GM23248 (cell line): Measurements from ENCODE around the gene MAP2. TPM values are rescaled to one million over a fixed set of nuclear protein-coding genes. Genes with fewer than 3 reads are reported as not detected.

ENCODE experiments used
- DNase-seq: peaks from one replicate; pipeline ENCODE4 v3.0.0-alpha.2; 2015
- H2AFZ ChIP-seq: fragments of 200-600 bp; sonication (generic); 2 replicates; pipeline ENCODE4 v1.6.1; 2016; ENCODE audit warnings: antibody characterized with exemption
- H3F3A ChIP-seq: fragments of 200-600 bp; sonication (generic); 2 replicates; pipeline ENCODE4 v1.6.1; 2016; ENCODE audit warnings: mild to moderate bottlenecking, antibody characterized with exemption, mixed run types; ENCODE audit not compliant: insufficient read depth
- H3K27ac ChIP-seq: fragments of 200-600 bp; sonication (generic); 2 replicates; pipeline ENCODE4 v1.5.1; 2016; ENCODE audit warnings: mild to moderate bottlenecking
- H3K27me3 ChIP-seq: fragments of 200-600 bp; sonication (generic); replicated peaks from 2 replicates; pipeline ENCODE4 v1.6.1; 2016; ENCODE audit warnings: mild to moderate bottlenecking; ENCODE audit not compliant: insufficient read depth
- H3K36me3 ChIP-seq: fragments of 200-600 bp; sonication (generic); 2 replicates; pipeline ENCODE4 v1.6.1; 2016; ENCODE audit warnings: low read depth, mild to moderate bottlenecking
- H3K4me1 ChIP-seq: fragments of 200-600 bp; sonication (generic); 2 replicates; pipeline ENCODE4 v1.6.1; 2016; ENCODE audit warnings: mild to moderate bottlenecking; ENCODE audit not compliant: insufficient read depth
- H3K4me2 ChIP-seq: fragments of 200-600 bp; sonication (generic); one replicate; pipeline ENCODE4 v1.6.1; 2016; ENCODE audit warnings: mild to moderate bottlenecking; ENCODE audit not compliant: unreplicated experiment
- H3K4me3 ChIP-seq: fragments of 200-600 bp; sonication (generic); 2 replicates; pipeline ENCODE4 v1.5.1; 2016; ENCODE audit warnings: mild to moderate bottlenecking
- H3K79me2 ChIP-seq: fragments of 200-600 bp; sonication (generic); 2 replicates; pipeline ENCODE4 v1.6.1; 2016; ENCODE audit warnings: mild to moderate bottlenecking; ENCODE audit not compliant: insufficient read depth
- H3K9ac ChIP-seq: fragments of 200-600 bp; sonication (generic); 2 replicates; pipeline ENCODE4 v1.6.1; 2016; ENCODE audit warnings: mild to moderate bottlenecking
- H3K9me2 ChIP-seq: fragments of 200-600 bp; sonication (generic); 2 replicates; pipeline ENCODE4 v1.6.1; 2016; ENCODE audit warnings: mixed run types, mild to moderate bottlenecking, moderate library complexity; ENCODE audit not compliant: insufficient read depth
- H3K9me3 ChIP-seq: fragments of 200-600 bp; sonication (generic); one replicate; pipeline ENCODE4 v1.6.1; 2017; ENCODE audit warnings: low read depth
- H4K20me1 ChIP-seq: fragments of 200-600 bp; sonication (generic); 2 replicates; pipeline ENCODE4 v1.6.0; 2016; ENCODE audit not compliant: insufficient read depth
- EZH2 ChIP-seq: fragments of 200-600 bp; sonication (generic); IDR thresholded peaks from 2 replicates; pipeline ENCODE4 v1.6.1; 2018; ENCODE audit warnings: antibody characterized with exemption, mild to moderate bottlenecking; ENCODE audit not compliant: insufficient read depth, poor library complexity, severe bottlenecking
- EZH2phosphoT487 ChIP-seq: fragments of 200-600 bp; sonication (generic); IDR thresholded peaks from 2 replicates; pipeline ENCODE4 v1.6.1; 2018; ENCODE audit warnings: antibody characterized with exemption, moderate library complexity, mild to moderate bottlenecking, low read depth; ENCODE audit not compliant: insufficient read depth
- WGBS, 2 experiments: methylation state at CpG; one replicate each; pipeline ENCODE4 v1.1.6; 2015 to 2017; ENCODE audit warnings: low lambda C conversion rate in 2 of 2, low coverage in 1 of 2; ENCODE audit errors: missing lambda C conversion rate in 2 of 2; 5-methylcytosine and 5-hydroxymethylcytosine counted together
- in situ Hi-C: fragments of 300-500 bp; cut with MboI; formaldehyde crosslinking; loops from 2 replicates; pipeline ENCODE4 v1.15.0; 2020
- polyA plus RNA-seq: library from polyadenylated mRNA; unstranded; fragments of >200 nt; fragmentation: Nextera tagmentation; extraction: Ambion mirVana; gene quantifications from 2 replicates; pipeline ENCODE4 v1.2.1, GENCODE V29; 2016
- total RNA-seq: library from RNA; depleted of rRNA; stranded (reverse); fragments of >200 nt; shearing (Covaris generic); gene quantifications from 2 replicates; pipeline ENCODE4 v1.2.3, GENCODE V29; 2014

Gene MAP2
- total and polyA plus RNA-seq, 2 experiments from 2014 or later, result 1.1 to 7.6 TPM

DNA sequence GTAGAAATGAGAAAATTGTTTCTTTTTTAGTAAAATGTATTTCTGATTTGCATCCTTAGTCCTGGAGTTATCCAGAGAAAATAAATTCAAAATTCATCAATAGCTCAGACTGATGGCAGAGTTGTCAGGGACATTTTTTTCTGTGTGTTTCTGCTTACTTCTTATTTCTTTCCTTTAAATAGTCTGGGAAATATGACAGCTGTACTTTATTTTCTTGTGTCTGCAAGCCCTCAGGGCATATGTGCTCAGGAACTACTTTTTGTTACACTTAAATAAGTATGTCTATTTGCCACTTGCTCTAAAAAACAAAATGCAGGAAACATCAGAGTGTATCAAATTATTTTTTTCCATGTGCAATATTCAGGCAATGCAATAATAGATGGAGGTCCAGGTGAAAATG lies 221.0 kb downstream of the MAP2 start:
- Histone ChIP-seq H3K4me2 (no peak overlapping the region), H3F3A (0 out of 2 replicates have a peak, but pooled peaks cover 5% of the 10 kb centered on the region), H3K27ac (no peak overlapping the region), H3K9ac (no peak overlapping the region), H2AFZ (no peak overlapping the region), H4K20me1 (no peaks in the 10 kb centered on the region), H3K9me2 (no peaks in the 10 kb centered on the region), H3K4me1 (peaks cover 35% of the 10 kb centered on the region), H3K4me3 (no peak overlapping the region), H3K27me3 (no peaks in the 10 kb centered on the region), H3K79me2 (no peaks in the 10 kb centered on the region), H3K36me3 (no peaks in the 10 kb centered on the region), H3K9me3 (no peaks in the 10 kb centered on the region)
- in situ Hi-C loops, result no loop called here
- TF ChIP-seq EZH2phosphoT487 (no peak), EZH2 (no peak)
- DNase-seq, result no peak

DNA sequence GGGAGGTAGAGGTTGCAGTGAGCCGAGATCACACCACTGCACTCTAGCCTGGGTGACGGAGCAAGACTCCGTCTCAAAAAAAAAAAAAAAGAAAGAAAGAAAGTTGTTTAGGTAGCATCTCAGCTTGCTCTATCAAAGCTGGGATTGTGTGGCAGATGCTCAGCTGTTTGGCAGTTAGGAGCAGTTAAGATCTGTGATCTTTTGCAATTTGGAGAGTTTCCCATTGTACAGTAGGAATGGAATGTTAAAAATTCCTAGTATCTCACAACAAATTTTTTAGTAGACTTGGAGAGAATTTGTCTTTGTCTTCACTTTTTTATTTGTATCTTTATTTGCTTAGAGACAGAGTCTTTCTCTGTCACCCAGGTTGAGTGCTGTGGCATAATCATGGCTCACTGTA lies 224.9 kb downstream of the MAP2 start:
- Histone ChIP-seq H3K4me2 (no peak overlapping the region), H3K9me2 (no peaks in the 10 kb centered on the region), H2AFZ (no peak overlapping the region), H3K79me2 (no peaks in the 10 kb centered on the region), H3F3A (no peaks in the 10 kb centered on the region), H4K20me1 (no peaks in the 10 kb centered on the region), H3K27ac (no peak overlapping the region), H3K4me3 (no peak overlapping the region), H3K9me3 (no peaks in the 10 kb centered on the region), H3K36me3 (no peaks in the 10 kb centered on the region), H3K4me1 (peaks cover 12% of the 10 kb centered on the region; the same call in 1 of the 2 replicates), H3K27me3 (no peaks in the 10 kb centered on the region), H3K9ac (no peak overlapping the region)
- DNase-seq, result peak; percentile 83
- 17 to 18% methylated on average over 3 of the region's 3 CpGs for WGBS, 2 experiments
- in situ Hi-C loops, result no loop called here
- TF ChIP-seq EZH2 (no peak), EZH2phosphoT487 (no peak)

DNA sequence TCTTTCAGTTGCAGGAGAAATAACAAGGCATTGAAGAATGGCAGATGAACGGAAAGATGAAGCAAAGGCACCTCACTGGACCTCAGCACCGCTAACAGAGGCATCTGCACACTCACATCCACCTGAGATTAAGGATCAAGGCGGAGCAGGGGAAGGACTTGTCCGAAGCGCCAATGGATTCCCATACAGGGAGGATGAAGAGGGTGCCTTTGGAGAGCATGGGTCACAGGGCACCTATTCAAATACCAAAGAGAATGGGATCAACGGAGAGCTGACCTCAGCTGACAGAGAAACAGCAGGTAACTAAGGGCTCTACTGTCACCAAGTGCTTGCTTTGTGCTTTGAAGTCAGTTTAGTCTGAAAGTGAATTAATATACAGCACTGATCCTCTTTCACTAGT lies 229.3 kb downstream of the MAP2 start:
- WGBS, 2 experiments, result 73 to 81% methylated on average over 6 of the region's 6 CpGs

DNA sequence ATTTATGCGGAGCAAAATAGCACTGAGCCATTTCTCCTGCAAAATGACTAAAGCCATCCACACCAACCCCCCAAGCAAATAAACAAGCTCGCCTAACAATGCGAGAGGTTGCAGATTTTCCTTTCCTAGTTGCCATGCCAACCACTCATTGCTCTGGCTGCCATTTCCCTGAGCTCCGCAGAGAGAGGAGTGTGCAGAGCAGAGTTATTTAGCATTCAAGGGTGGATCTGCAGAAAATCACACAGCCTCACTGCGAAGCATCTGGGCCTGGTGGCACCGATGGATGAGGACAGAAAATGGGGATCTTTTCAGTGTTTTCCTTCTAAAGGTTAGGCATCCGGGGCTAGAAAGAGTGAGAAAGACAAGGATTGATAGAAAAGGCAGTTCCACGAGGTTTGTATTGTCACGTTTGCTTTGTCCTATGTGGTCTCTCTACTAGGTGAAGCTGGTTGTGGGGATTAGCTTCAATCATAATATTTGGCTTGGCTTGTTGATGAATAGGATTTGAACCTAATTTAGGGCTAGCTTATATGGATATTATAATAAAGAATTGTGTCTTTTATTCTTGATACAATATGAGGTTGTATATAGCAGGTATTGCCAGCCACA lies 237.5 kb downstream of the MAP2 start:
- Histone ChIP-seq H3K4me3 (no peak overlapping the region), H3K27ac (no peak overlapping the region), H3K4me1 (peaks cover 9% of the 10 kb centered on the region; the same call in 1 of the 2 replicates), H3F3A (no peaks in the 10 kb centered on the region), H3K9me3 (no peaks in the 10 kb centered on the region), H3K79me2 (no peaks in the 10 kb centered on the region), H3K9ac (no peak overlapping the region), H3K27me3 (no peaks in the 10 kb centered on the region), H2AFZ (no peak overlapping the region), H3K36me3 (no peaks in the 10 kb centered on the region), H3K4me2 (no peak overlapping the region), H3K9me2 (no peaks in the 10 kb centered on the region), H4K20me1 (no peaks in the 10 kb centered on the region)
- DNase-seq, result no peak
- in situ Hi-C loops, result no loop called here
- 82 to 85% methylated on average over 9 of the region's 9 CpGs for WGBS, 2 experiments
- no peak for TF ChIP-seq EZH2
- no peak for TF ChIP-seq EZH2phosphoT487

More for the DNA sequence above, 229.3 kb downstream of the MAP2 start:
- no peak for DNase-seq
- Histone ChIP-seq H3K9me2 (no peaks in the 10 kb centered on the region), H4K20me1 (no peaks in the 10 kb centered on the region), H3K4me2 (no peak overlapping the region), H3F3A (no peaks in the 10 kb centered on the region), H3K9me3 (no peaks in the 10 kb centered on the region), H2AFZ (no peak overlapping the region), H3K27me3 (no peaks in the 10 kb centered on the region), H3K4me3 (no peak overlapping the region), H3K4me1 (peaks cover 12% of the 10 kb centered on the region; the same call in 1 of the 2 replicates), H3K9ac (no peak overlapping the region), H3K27ac (no peak overlapping the region), H3K36me3 (no peaks in the 10 kb centered on the region), H3K79me2 (no peaks in the 10 kb centered on the region)
- in situ Hi-C loops, result no loop called here
- TF ChIP-seq EZH2phosphoT487, result no peak
- TF ChIP-seq EZH2, result no peak

DNA sequence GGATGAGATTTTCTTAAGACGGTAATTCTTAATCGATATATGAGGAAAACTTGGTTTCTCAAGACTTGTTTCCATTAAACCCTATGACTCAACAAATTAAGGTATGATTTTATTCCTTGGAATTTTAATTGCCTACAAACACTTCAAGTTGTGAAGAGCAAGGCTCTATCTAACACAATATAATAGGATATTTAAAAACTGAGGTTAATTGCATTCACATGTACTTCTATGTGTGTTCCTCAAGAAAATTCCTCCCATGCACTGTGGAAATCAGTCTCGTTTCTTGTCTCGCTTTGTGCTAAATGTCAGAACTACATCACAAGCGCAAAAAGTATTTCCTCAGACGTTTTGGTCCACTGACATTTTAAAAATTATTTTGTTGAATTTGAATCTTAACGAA lies 238.2 kb downstream of the MAP2 start:
- in situ Hi-C loops, result no loop called here
- 89 to 93% methylated on average over 7 of the region's 7 CpGs for WGBS, 2 experiments
- H2AFZ ChIP-seq, result no peak overlapping the region
- no peak overlapping the region for H3K27ac ChIP-seq
- H3K4me1 ChIP-seq, result peaks cover 9% of the 10 kb centered on the region; the same call in 1 of the 2 replicates
- H3K79me2 ChIP-seq, result no peaks in the 10 kb centered on the region
- H3K36me3 ChIP-seq, result no peaks in the 10 kb centered on the region
- no peak overlapping the region for H3K4me3 ChIP-seq
- no peak for DNase-seq
- H4K20me1 ChIP-seq, result no peaks in the 10 kb centered on the region
- no peaks in the 10 kb centered on the region for H3K27me3 ChIP-seq
- no peak overlapping the region for H3K4me2 ChIP-seq
- no peak for TF ChIP-seq EZH2phosphoT487
- no peak for TF ChIP-seq EZH2
- H3F3A ChIP-seq, result no peaks in the 10 kb centered on the region
- H3K9me2 ChIP-seq, result no peaks in the 10 kb centered on the region
- H3K9me3 ChIP-seq, result no peaks in the 10 kb centered on the region
- no peak overlapping the region for H3K9ac ChIP-seq
